ENCODE measurements around the gene NAPB.
A peak's percentile ranks its signal among the peaks of the same experiment; 100 is the strongest.

The NAPB gene

GRCh38 chr20:23437126-23437899, 16.0 kb upstream of the NAPB start:
- no peak for DNase-seq (ENCODE audit: low read depth)

GRCh38 chr20:23436681-23437080, 15.4 kb upstream of the NAPB start:
- DNase-seq (ENCODE audit: low read depth) = no peak

- no peak for DNase-seq (ENCODE audit: low read depth)
Observed at GRCh38 chr20:23435626-23436539, 14.6 kb upstream of the NAPB start.

- no peak for DNase-seq (ENCODE audit: low read depth)
Observed at GRCh38 chr20:23434521-23435313, 13.4 kb upstream of the NAPB start.

GRCh38 chr20:23433628-23434027, 12.3 kb upstream of the NAPB start:
- DNase-seq (ENCODE audit: low read depth) = no peak

- DNase-seq (ENCODE audit: low read depth) = no peak
Observed at GRCh38 chr20:23425129-23425528, 3.8 kb upstream of the NAPB start.

- peak; percentile 47 for DNase-seq (ENCODE audit: low read depth)
Observed at GRCh38 chr20:23419995-23420901, 1.0 kb downstream of the NAPB start.

GRCh38 chr20:23419657-23419994, 1.7 kb downstream of the NAPB start:
- DNase-seq (ENCODE audit: low read depth) = no peak

- no peak for DNase-seq (ENCODE audit: low read depth)
Observed at GRCh38 chr20:23417861-23418260, 3.4 kb downstream of the NAPB start.

GRCh38 chr20:23415959-23416583, 5.2 kb downstream of the NAPB start:
- DNase-seq (ENCODE audit: low read depth) = no peak

GRCh38 chr20:23415555-23415954, 5.7 kb downstream of the NAPB start:
- DNase-seq (ENCODE audit: low read depth) = no peak

GRCh38 chr20:23414526-23415188, 6.6 kb downstream of the NAPB start:
- no peak for DNase-seq (ENCODE audit: low read depth)

- no peak for DNase-seq (ENCODE audit: low read depth)
Observed at GRCh38 chr20:23413862-23414422, 7.3 kb downstream of the NAPB start.

GRCh38 chr20:23412026-23412425, 9.3 kb downstream of the NAPB start:
- DNase-seq (ENCODE audit: low read depth) = peak; percentile 16

- DNase-seq (ENCODE audit: low read depth) = no peak
Observed at GRCh38 chr20:23410916-23411695, 10.2 kb downstream of the NAPB start.

GRCh38 chr20:23409800-23410199, 11.5 kb downstream of the NAPB start:
- no peak for DNase-seq (ENCODE audit: low read depth)

- no peak for DNase-seq (ENCODE audit: low read depth)
Observed at GRCh38 chr20:23408957-23409356, 12.3 kb downstream of the NAPB start.

GRCh38 chr20:23407781-23408464, 13.4 kb downstream of the NAPB start:
- DNase-seq (ENCODE audit: low read depth) = no peak

- no peak for DNase-seq (ENCODE audit: low read depth)
Observed at GRCh38 chr20:23406880-23407279, 14.4 kb downstream of the NAPB start.

Measured in fibroblast of gingiva (primary cell).